Testis (tissue), 3 donors: ENCODE results near the gene BEST2. TPM values are rescaled to one million over a fixed set of nuclear protein-coding genes. Genes with fewer than 3 reads are reported as not detected.

Source experiments
- DNase-seq: peaks from one replicate; pipeline ENCODE4 v3.0.0-alpha.2; 2019
- H3K27ac ChIP-seq, 2 donors: fragments of 200-600 bp; sonication (generic); one replicate each; pipeline ENCODE4 v1.5.1; 2019
- H3K27me3 ChIP-seq: fragments of 200-600 bp; sonication (generic); one replicate; pipeline ENCODE4 v1.5.1; 2019
- H3K36me3 ChIP-seq: fragments of 200-600 bp; sonication (generic); one replicate; pipeline ENCODE4 v1.5.1; 2017; ENCODE audit warnings: low read depth; ENCODE audit errors: missing control alignments
- H3K4me1 ChIP-seq: fragments of 200-600 bp; sonication (generic); one replicate; pipeline ENCODE4 v1.5.1; 2019
- H3K4me3 ChIP-seq, 2 donors: fragments of 200-600 bp; sonication (generic); one replicate each; pipeline ENCODE4 v1.5.1; 2017 to 2019
- H3K9me3 ChIP-seq: fragments of 200-600 bp; sonication (generic); one replicate; pipeline ENCODE4 v1.5.1; 2017
- POLR2A ChIP-seq: fragments of 450-650 bp; IDR thresholded peaks from one replicate; pipeline ENCODE4 v1.6.1; 2017; ENCODE audit warnings: antibody characterized with exemption, mild to moderate bottlenecking, moderate library complexity
- WGBS, 2 donors: methylation state at CpG; one replicate each; pipeline ENCODE4 v1.1.5; 2018; 5-methylcytosine and 5-hydroxymethylcytosine counted together
- intact Hi-C: fragments of 100-400 bp; cut with DNase I; formaldehyde crosslinking; loops from one replicate; pipeline ENCODE4 v1.15.1; 2023; ENCODE audit warnings: low total_unique reads
- microRNA-seq, 2 donors: library from miRNA; unstranded; fragments of <30 nt; microRNA quantifications; one replicate each; pipeline ENCODE4, GENCODE V29; 2016; ENCODE audit warnings: borderline number of aligned reads in 2 of 2, borderline replicate concordance in 1 of 2
- polyA plus RNA-seq: library from polyadenylated mRNA; stranded (reverse); fragments of 350-450 nt; fragmentation: Illumina TruSeq; extraction: RNeasy Lipid Tissue Mini Kit (QIAGEN cat#74804); gene quantifications from one replicate; pipeline ENCODE4 v1.2.3, GENCODE V29; 2014; ENCODE audit warnings: low read depth, low replicate concordance; ENCODE audit not compliant: insufficient read depth
- small RNA-seq, 2 donors: library from RNA; depleted of rRNA; stranded (forward); fragments of <200 nt; gene quantifications; one replicate each; pipeline ENCODE3, GENCODE V24; 2016
- total RNA-seq, 2 donors: library from RNA; depleted of rRNA; stranded (reverse); fragments of >200 nt; gene quantifications; one replicate each; pipeline ENCODE4 v1.2.3, GENCODE V29; 2016
- TF ChIP-seq, protein P1 (sequence below), 3 experiments: fragments of 450-650 bp in 2 of 3; fragments of 200-600 bp in 1 of 3; sonication (generic) in 1 of 3; IDR thresholded peaks; one replicate each; pipeline ENCODE4 v1.5.1; 2016 to 2019; ENCODE audit warnings: antibody characterized with exemption in 3 of 3, mild to moderate bottlenecking in 2 of 3, moderate library complexity in 1 of 3

Gene BEST2
- total and polyA plus RNA-seq, 3 donors from 2014 or later, result 0.50 to 0.87 TPM; not detected in 1

DNA sequence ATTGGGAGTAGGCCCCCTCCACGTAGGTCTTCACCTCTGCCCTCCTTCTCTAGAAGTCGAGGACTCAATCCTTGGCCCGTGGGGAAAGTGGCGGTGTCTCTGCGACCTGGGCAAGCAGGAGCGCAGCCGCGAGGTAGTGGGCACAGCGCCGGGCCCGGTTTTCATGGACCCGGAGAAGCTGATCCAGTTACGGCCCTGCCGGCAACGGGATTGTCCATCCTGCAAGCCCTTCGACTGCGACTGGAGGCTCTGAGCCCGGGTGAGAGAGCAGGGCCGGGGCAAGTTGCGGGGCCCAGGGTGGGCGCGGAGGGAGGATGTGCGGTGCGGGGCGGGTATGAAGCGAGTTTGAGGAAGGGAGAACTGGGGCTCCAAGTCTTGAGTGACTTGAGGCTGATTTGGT lies 52.5 kb downstream of the BEST2 start:
- 62 to 74% methylated on average over 12 to 26 of the region's 26 CpGs for WGBS, 2 donors
- Histone ChIP-seq H3K4me3 (no peak overlapping the region), H3K9me3 (no peaks in the 10 kb centered on the region), H3K36me3 (no peaks in the 10 kb centered on the region), H3K27ac (no peak overlapping the region), H3K4me1 (peaks cover 17% of the 10 kb centered on the region), H3K27me3 (no peaks in the 10 kb centered on the region)
- DNase-seq, result no peak
- intact Hi-C loops, result no loop called here
- TF ChIP-seq, protein P1, sequence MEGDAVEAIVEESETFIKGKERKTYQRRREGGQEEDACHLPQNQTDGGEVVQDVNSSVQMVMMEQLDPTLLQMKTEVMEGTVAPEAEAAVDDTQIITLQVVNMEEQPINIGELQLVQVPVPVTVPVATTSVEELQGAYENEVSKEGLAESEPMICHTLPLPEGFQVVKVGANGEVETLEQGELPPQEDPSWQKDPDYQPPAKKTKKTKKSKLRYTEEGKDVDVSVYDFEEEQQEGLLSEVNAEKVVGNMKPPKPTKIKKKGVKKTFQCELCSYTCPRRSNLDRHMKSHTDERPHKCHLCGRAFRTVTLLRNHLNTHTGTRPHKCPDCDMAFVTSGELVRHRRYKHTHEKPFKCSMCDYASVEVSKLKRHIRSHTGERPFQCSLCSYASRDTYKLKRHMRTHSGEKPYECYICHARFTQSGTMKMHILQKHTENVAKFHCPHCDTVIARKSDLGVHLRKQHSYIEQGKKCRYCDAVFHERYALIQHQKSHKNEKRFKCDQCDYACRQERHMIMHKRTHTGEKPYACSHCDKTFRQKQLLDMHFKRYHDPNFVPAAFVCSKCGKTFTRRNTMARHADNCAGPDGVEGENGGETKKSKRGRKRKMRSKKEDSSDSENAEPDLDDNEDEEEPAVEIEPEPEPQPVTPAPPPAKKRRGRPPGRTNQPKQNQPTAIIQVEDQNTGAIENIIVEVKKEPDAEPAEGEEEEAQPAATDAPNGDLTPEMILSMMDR (IDR thresholded peaks at IDR 0.05), result no peak
- TF ChIP-seq POLR2A, result no peak

DNA sequence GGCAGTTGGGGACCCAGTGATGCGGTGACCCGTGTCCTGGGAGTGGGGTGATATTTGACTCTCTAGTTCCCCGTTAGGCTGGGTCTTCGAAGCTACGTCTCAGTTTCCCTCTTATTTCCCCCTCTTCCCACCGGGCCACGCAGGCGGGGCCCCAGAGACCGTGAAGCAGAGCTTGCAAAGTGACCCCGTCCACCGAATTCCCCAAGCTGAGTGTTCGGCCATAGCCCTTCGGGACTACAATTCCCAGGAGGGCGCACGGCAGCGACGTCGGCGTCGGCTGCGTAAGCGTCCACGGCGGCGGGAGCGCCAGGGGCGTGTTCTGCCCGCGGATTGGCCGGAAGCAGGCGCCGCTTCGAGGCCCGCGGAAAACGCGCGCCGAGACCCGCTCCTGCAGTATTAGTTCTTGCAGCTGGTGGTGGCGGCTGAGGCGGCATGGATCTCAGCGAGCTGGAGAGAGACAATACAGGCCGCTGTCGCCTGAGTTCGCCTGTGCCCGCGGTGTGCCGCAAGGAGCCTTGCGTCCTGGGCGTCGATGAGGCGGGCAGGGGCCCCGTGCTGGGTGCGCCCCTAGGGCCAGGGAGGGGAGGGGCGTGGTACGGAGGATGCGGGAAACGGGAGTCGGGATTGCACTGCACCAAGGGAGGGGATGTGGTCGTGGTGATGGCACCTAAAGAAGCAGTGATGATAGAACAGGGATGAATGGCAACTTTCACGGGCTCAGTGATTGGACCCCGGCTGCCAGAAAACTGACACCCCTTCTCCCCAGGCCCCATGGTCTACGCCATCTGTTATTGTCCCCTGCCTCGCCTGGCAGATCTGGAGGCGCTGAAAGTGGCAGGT lies 54.9 kb downstream of the BEST2 start, which contains the start of gene RNASEH2A:
RNASEH2A (plus strand) TSS at position 343 of the 840 bp plus-strand sequence; CDS start at position 433, 90 bp downstream.
- Histone ChIP-seq H3K36me3 (no peaks in the 10 kb centered on the region), H3K4me3 (peak within 1 kb of the TSS; percentile 49 to 70), H3K9me3 (no peaks in the 10 kb centered on the region), H3K4me1 (peaks cover 7% of the 10 kb centered on the region), H3K27ac (no peak within 1 kb of the TSS), H3K27me3 (no peaks in the 10 kb centered on the region)
- WGBS, 2 donors, result 4 to 12% methylated on average over 13 to 66 of the region's 66 CpGs
- TF ChIP-seq POLR2A, result no peak
- TF ChIP-seq, protein P1 (IDR thresholded peaks at IDR 0.05), result no peak
- DNase-seq, result peak; percentile 94
- intact Hi-C loops, result no loop called here

Small RNA genes lying within 50 kb of the gene (microRNA-seq; reads per million reads assigned to microRNA genes)
- 0 reads per million in 2 donors for gene MIR5684

Small RNA genes lying within 50 kb of the gene (small RNA-seq; reads per million reads assigned to genes)
- 0 reads per million in 2 donors for gene MIR5684
- 1,171 to 1,317 reads per million in 2 donors for gene SNORD41

Other genes starting within 250 kb of the BEST2 start
- 10 to 100 TPM; 10.7 to 18.0 TPM for gene ZNF564, start 200.3 kb upstream of the BEST2 start, total RNA-seq
- gene ZNF564, start 200.3 kb upstream of the BEST2 start, polyA plus RNA-seq, result 4.6 TPM
- 10 to 100 TPM in 1 of 2 donors, 1 to 10 TPM in 1; 6.6 to 10.4 TPM for gene ZNF490, start 141.0 kb upstream of the BEST2 start, total RNA-seq
- gene ZNF490, start 141.0 kb upstream of the BEST2 start, polyA plus RNA-seq, result 2.5 TPM
- 10 to 100 TPM; 16.1 to 17.2 TPM for gene ZNF791, start 140.9 kb upstream of the BEST2 start, total RNA-seq
- 9.3 TPM for gene ZNF791, start 140.9 kb upstream of the BEST2 start, polyA plus RNA-seq
- gene MAN2B1, start 85.0 kb upstream of the BEST2 start, total RNA-seq, result 10 to 100 TPM; 29.7 to 30.6 TPM
- gene MAN2B1, start 85.0 kb upstream of the BEST2 start, polyA plus RNA-seq, result 45.7 TPM
- gene WDR83, start 85.0 kb upstream of the BEST2 start, total RNA-seq, result 10 to 100 TPM; 15.8 to 18.3 TPM
- gene WDR83, start 85.0 kb upstream of the BEST2 start, polyA plus RNA-seq, result 23.2 TPM
- 100 to 1,000 TPM in 1 of 2 donors, 10 to 100 TPM in 1; 85.9 to 119 TPM for gene DHPS, start 69.9 kb upstream of the BEST2 start, total RNA-seq
- gene DHPS, start 69.9 kb upstream of the BEST2 start, polyA plus RNA-seq, result 50.2 TPM
- 1 to 10 TPM in 1 of 2 donors, not detected in 1; 4.5 TPM for gene GNG14, start 63.8 kb upstream of the BEST2 start, total RNA-seq
- not detected for gene GNG14, start 63.8 kb upstream of the BEST2 start, polyA plus RNA-seq
- 10 to 100 TPM; 20.5 to 23.3 TPM for gene FBXW9, start 55.2 kb upstream of the BEST2 start, total RNA-seq
- gene FBXW9, start 55.2 kb upstream of the BEST2 start, polyA plus RNA-seq, result 27.4 TPM
- gene TNPO2, start 27.9 kb upstream of the BEST2 start, total RNA-seq, result 100 to 1,000 TPM; 110 to 129 TPM
- gene TNPO2, start 27.9 kb upstream of the BEST2 start, polyA plus RNA-seq, result 103 TPM
- 100 to 1,000 TPM; 244 to 329 TPM for gene TRIR, start 17.1 kb upstream of the BEST2 start, total RNA-seq
- gene TRIR, start 17.1 kb upstream of the BEST2 start, polyA plus RNA-seq, result 158 TPM
- 100 to 1,000 TPM in 1 of 2 donors, 10 to 100 TPM in 1; 89.3 to 109 TPM for gene GET3, start 14.3 kb upstream of the BEST2 start, total RNA-seq
- gene GET3, start 14.3 kb upstream of the BEST2 start, polyA plus RNA-seq, result 134 TPM
- gene HOOK2, start 23.8 kb downstream of the BEST2 start, total RNA-seq, result 10 to 100 TPM; 54.4 to 63.4 TPM
- 30.0 TPM for gene HOOK2, start 23.8 kb downstream of the BEST2 start, polyA plus RNA-seq
- gene JUNB, start 39.7 kb downstream of the BEST2 start, total RNA-seq, result 100 to 1,000 TPM in 1 of 2 donors, 10 to 100 TPM in 1; 75.9 to 143 TPM
- gene JUNB, start 39.7 kb downstream of the BEST2 start, polyA plus RNA-seq, result 54.5 TPM
- gene PRDX2, start 50.0 kb downstream of the BEST2 start, total RNA-seq, result 100 to 1,000 TPM in 1 of 2 donors, 10 to 100 TPM in 1; 72.1 to 117 TPM
- gene PRDX2, start 50.0 kb downstream of the BEST2 start, polyA plus RNA-seq, result 87.1 TPM
- 10 to 100 TPM in 1 of 2 donors, 1 to 10 TPM in 1; 3.0 to 14.0 TPM for gene THSD8, start 50.3 kb downstream of the BEST2 start, total RNA-seq
- 27.9 TPM for gene THSD8, start 50.3 kb downstream of the BEST2 start, polyA plus RNA-seq
- gene RNASEH2A, start 54.8 kb downstream of the BEST2 start, total RNA-seq, result 10 to 100 TPM; 15.7 to 18.6 TPM
- 14.1 TPM for gene RNASEH2A, start 54.8 kb downstream of the BEST2 start, polyA plus RNA-seq
- 1 to 10 TPM; 3.8 to 5.1 TPM for gene RTBDN, start 82.8 kb downstream of the BEST2 start, total RNA-seq
- gene RTBDN, start 82.8 kb downstream of the BEST2 start, polyA plus RNA-seq, result 3.7 TPM
- gene MAST1, start 86.7 kb downstream of the BEST2 start, total RNA-seq, result 1 to 10 TPM; 8.5 to 9.0 TPM
- gene MAST1, start 86.7 kb downstream of the BEST2 start, polyA plus RNA-seq, result 11.7 TPM
- 10 to 100 TPM in 1 of 2 donors, 1 to 10 TPM in 1; 9.0 to 17.4 TPM for gene DNASE2, start 129.7 kb downstream of the BEST2 start, total RNA-seq
- 17.7 TPM for gene DNASE2, start 129.7 kb downstream of the BEST2 start, polyA plus RNA-seq
- gene KLF1, start 135.4 kb downstream of the BEST2 start, total RNA-seq, result under 1 TPM; 0.24 to 0.31 TPM
- gene KLF1, start 135.4 kb downstream of the BEST2 start, polyA plus RNA-seq, result not detected
- gene GCDH, start 139.4 kb downstream of the BEST2 start, total RNA-seq, result 10 to 100 TPM; 30.5 to 32.1 TPM
- gene GCDH, start 139.4 kb downstream of the BEST2 start, polyA plus RNA-seq, result 11.0 TPM
- 10 to 100 TPM; 12.3 to 20.4 TPM for gene SYCE2, start 167.5 kb downstream of the BEST2 start, total RNA-seq
- gene SYCE2, start 167.5 kb downstream of the BEST2 start, polyA plus RNA-seq, result 61.1 TPM
- 10 to 100 TPM; 53.8 to 65.3 TPM for gene FARSA, start 181.9 kb downstream of the BEST2 start, total RNA-seq
- 55.1 TPM for gene FARSA, start 181.9 kb downstream of the BEST2 start, polyA plus RNA-seq
- gene CALR, start 186.8 kb downstream of the BEST2 start, total RNA-seq, result 100 to 1,000 TPM; 389 to 467 TPM
- gene CALR, start 186.8 kb downstream of the BEST2 start, polyA plus RNA-seq, result 538 TPM
- gene RAD23A, start 194.1 kb downstream of the BEST2 start, total RNA-seq, result 100 to 1,000 TPM; 114 to 136 TPM
- gene RAD23A, start 194.1 kb downstream of the BEST2 start, polyA plus RNA-seq, result 174 TPM
- gene GADD45GIP1, start 205.4 kb downstream of the BEST2 start, total RNA-seq, result 10 to 100 TPM; 32.2 to 39.8 TPM
- 21.6 TPM for gene GADD45GIP1, start 205.4 kb downstream of the BEST2 start, polyA plus RNA-seq
- 1 to 10 TPM; 1.4 to 2.8 TPM for gene DAND5, start 217.8 kb downstream of the BEST2 start, total RNA-seq
- 0.16 TPM for gene DAND5, start 217.8 kb downstream of the BEST2 start, polyA plus RNA-seq
- 10 to 100 TPM; 51.7 to 62.4 TPM for gene NFIX, start 243.7 kb downstream of the BEST2 start, total RNA-seq
- gene NFIX, start 243.7 kb downstream of the BEST2 start, polyA plus RNA-seq, result 47.4 TPM